KOPT-K1 (cell line): ENCODE data around the gene USP6.
A peak's percentile ranks its signal among the peaks of the same experiment; 100 is the strongest.
"Not testable (repeated sequence)": the region's sequence is repeated elsewhere in the genome, so short reads cannot be mapped to it uniquely, and the experiment has no call there.

Source experiments
- H3K27ac ChIP-seq: fragments of 200-600 bp; sonication (generic); 2 replicates; pipeline ENCODE4 v1.5.1; 2016; ENCODE audit warnings: antibody characterized with exemption, mild to moderate bottlenecking, low read depth, low read length; ENCODE audit not compliant: poor library complexity, severe bottlenecking
- H3K36me3 ChIP-seq: fragments of 200-600 bp; sonication (generic); 2 replicates; pipeline ENCODE4 v1.5.1; 2017; ENCODE audit warnings: antibody characterized with exemption, mild to moderate bottlenecking, low read length, moderate library complexity; ENCODE audit not compliant: insufficient read depth
- H3K9me3 ChIP-seq: fragments of 200-600 bp; sonication (generic); 2 replicates; pipeline ENCODE4 v1.5.1; 2017; ENCODE audit warnings: antibody characterized with exemption, low read length, mild to moderate bottlenecking; ENCODE audit not compliant: insufficient read depth, poor library complexity, severe bottlenecking

Gene USP6

GRCh38 chr17:5111402-5112204 lies 4.2 kb upstream of the USP6 start, which contains the start of gene ZNF232:
Gene ZNF232, minus strand, starts transcription at chr17:5111878. Its CDS starts 56 bp downstream, at chr17:5111822.
- Histone ChIP-seq H3K36me3 (peaks cover 47% of the 10 kb centered on the region), H3K27ac (peak within 1 kb of the TSS; percentile 77), H3K9me3 (no peaks in the 10 kb centered on the region)

- no peak overlapping the region for H3K27ac ChIP-seq
- H3K36me3 ChIP-seq: peaks cover 15% of the 10 kb centered on the region
- peaks cover 6% of the 10 kb centered on the region for H3K9me3 ChIP-seq
Observed at GRCh38 chr17:5118219-5118618, 2.4 kb downstream of the USP6 start.

- no peak overlapping the region for H3K27ac ChIP-seq
- H3K9me3 ChIP-seq: peaks cover 6% of the 10 kb centered on the region
- no peaks in the 10 kb centered on the region for H3K36me3 ChIP-seq
Observed at GRCh38 chr17:5120036-5120435, 4.2 kb downstream of the USP6 start.

- not testable (repeated sequence) for H3K36me3 ChIP-seq, H3K27ac ChIP-seq, H3K9me3 ChIP-seq
Observed at GRCh38 chr17:5120436-5121185, 4.8 kb downstream of the USP6 start.

GRCh38 chr17:5121186-5121841 lies 5.5 kb downstream of the USP6 start:
- Histone ChIP-seq H3K27ac (no peak overlapping the region), H3K9me3 (peaks cover 6% of the 10 kb centered on the region), H3K36me3 (no peaks in the 10 kb centered on the region)

GRCh38 chr17:5122056-5122455 lies 6.2 kb downstream of the USP6 start:
- H3K36me3 ChIP-seq, H3K27ac ChIP-seq, H3K9me3 ChIP-seq: not testable (repeated sequence)

- H3K27ac ChIP-seq: no peak overlapping the region
- H3K36me3 ChIP-seq: no peaks in the 10 kb centered on the region
- H3K9me3 ChIP-seq: peaks cover 6% of the 10 kb centered on the region
Observed at GRCh38 chr17:5122586-5123342, 6.9 kb downstream of the USP6 start.

- H3K27ac ChIP-seq: no peak overlapping the region
- no peaks in the 10 kb centered on the region for H3K36me3 ChIP-seq
- H3K9me3 ChIP-seq: peaks cover 3% of the 10 kb centered on the region
Observed at GRCh38 chr17:5123343-5124124, 7.7 kb downstream of the USP6 start.

GRCh38 chr17:5124125-5124760 lies 8.4 kb downstream of the USP6 start:
- not testable (repeated sequence) for H3K27ac ChIP-seq, H3K9me3 ChIP-seq, H3K36me3 ChIP-seq

GRCh38 chr17:5124896-5125295 lies 9.1 kb downstream of the USP6 start:
- H3K9me3 ChIP-seq, H3K27ac ChIP-seq, H3K36me3 ChIP-seq: not testable (repeated sequence)

- Histone ChIP-seq H3K27ac (no peak overlapping the region), H3K9me3 (no peaks in the 10 kb centered on the region), H3K36me3 (no peaks in the 10 kb centered on the region)
Observed at GRCh38 chr17:5126719-5127488, 11.1 kb downstream of the USP6 start.

GRCh38 chr17:5127910-5128309 lies 12.1 kb downstream of the USP6 start:
- H3K36me3 ChIP-seq: no peaks in the 10 kb centered on the region
- H3K27ac ChIP-seq: no peak overlapping the region
- H3K9me3 ChIP-seq: no peaks in the 10 kb centered on the region

GRCh38 chr17:5128387-5128786 lies 12.6 kb downstream of the USP6 start:
- not testable (repeated sequence) for H3K9me3 ChIP-seq, H3K27ac ChIP-seq, H3K36me3 ChIP-seq
